K562 (cell line): ENCODE results near the gene BCL11A. TPM values are rescaled to one million over a fixed set of nuclear protein-coding genes. Genes with fewer than 3 reads are reported as not detected.

Experiments used
- ATAC-seq: fragments of 200-7000 bp; cut with Tn5 transposase; 3 replicates; pipeline ENCODE4 v1.9.1; 2020; ENCODE audit warnings: moderate library complexity
- BruUV-seq: library from RNA; stranded (reverse); fragments of 400-500 nt; replicated peaks from 2 replicates; lab custom pipeline; 2021; lab: Mats Ljungman, UMichigan
- CTCF ChIA-PET: fragments of 300-600 bp; formaldehyde crosslinking; extraction: SDS; loops from one replicate; lab custom pipeline; 2021; ENCODE audit warnings: low intra/inter-chr PET ratio; lab: Yijun Ruan, JAX
- POLR2A ChIA-PET: fragments of 300-600, 350-650 bp; sonication (Branson Sonifier 250); formaldehyde crosslinking; extraction: SDS; loops from one replicate; lab custom pipeline; 2021; ENCODE audit warnings: antibody characterized with exemption, inconsistent platforms; lab: Yijun Ruan, JAX
- DNase-seq, 4 experiments: peaks; one replicate each; pipeline versions ENCODE4 v3.0.0 to v3.0.0-alpha.2; 2011 to 2018; ENCODE audit warnings: low spot score in 3 of 4, mixed read lengths in 3 of 4; ENCODE audit errors: extremely low read depth in 1 of 4
- FAIRE-seq: peaks from 2 replicates; lab custom pipeline; 2011; peaks lifted over from hg19 to GRCh38; lab: Jason Lieb, UNC
- H2AFZ ChIP-seq: 2 replicates; pipeline ENCODE4 v1.6.0; 2011; ENCODE audit warnings: low read depth, low read length, control low read depth, inconsistent platforms
- H3K27ac ChIP-seq: fragments of 200-600 bp; 3 replicates; pipeline ENCODE4 v1.8.0; 2011; ENCODE audit warnings: low read depth, mild to moderate bottlenecking, control low read depth, inconsistent platforms, low read length, moderate library complexity, mixed read lengths; ENCODE audit errors: extremely low read depth
- H3K27me3 ChIP-seq, 2 experiments: fragments of 300-600 bp in 1 of 2; 2 replicates in 1 of 2; 3 replicates in 1 of 2; pipeline versions ENCODE4 v1.6.0 to v1.8.0; 2011; ENCODE audit warnings: inconsistent platforms in 2 of 2, low read length in 2 of 2, mild to moderate bottlenecking in 1 of 2, mixed read lengths in 1 of 2, moderate library complexity in 1 of 2; ENCODE audit not compliant: control insufficient read depth in 2 of 2, insufficient read depth in 2 of 2
- H3K36me3 ChIP-seq: fragments of 300-600 bp; 3 replicates; pipeline ENCODE4 v1.8.0; 2011; ENCODE audit warnings: mild to moderate bottlenecking, low read length, inconsistent platforms; ENCODE audit not compliant: control insufficient read depth, insufficient read depth
- H3K4me1 ChIP-seq, 2 experiments: fragments of 200-600 bp in 1 of 2; replicated peaks in 1 of 2; 2 replicates in 1 of 2; 3 replicates in 1 of 2; pipeline versions ENCODE4 v1.5.1 to v1.8.0; 2011; ENCODE audit warnings: inconsistent platforms in 2 of 2, low read length in 2 of 2, mild to moderate bottlenecking in 1 of 2, mixed read lengths in 1 of 2, moderate library complexity in 1 of 2; ENCODE audit not compliant: control insufficient read depth in 2 of 2, insufficient read depth in 2 of 2
- H3K4me2 ChIP-seq: 2 replicates; pipeline ENCODE4 v1.6.1; 2011; ENCODE audit warnings: low read length, control low read depth, inconsistent platforms, mixed read lengths; ENCODE audit not compliant: insufficient read depth
- H3K4me3 ChIP-seq: fragments of 200-600 bp; sonication (generic), shearing (Covaris generic); 2 replicates; pipeline ENCODE4 v1.5.1; 2016; ENCODE audit warnings: control low read depth, inconsistent platforms
- H3K79me2 ChIP-seq: fragments of 200-600 bp; 3 replicates; pipeline ENCODE4 v1.8.0; 2011; ENCODE audit warnings: low read length, inconsistent platforms; ENCODE audit not compliant: control insufficient read depth, insufficient read depth
- H3K9ac ChIP-seq, 2 experiments: 2 replicates each; pipeline versions ENCODE4 v1.6.0 to v1.6.1; 2011; ENCODE audit warnings: low read depth in 2 of 2, low read length in 2 of 2, control low read depth in 1 of 2, inconsistent platforms in 1 of 2, mild to moderate bottlenecking in 1 of 2, mixed read lengths in 1 of 2; ENCODE audit not compliant: insufficient read depth in 1 of 2
- H3K9me1 ChIP-seq: one replicate; pipeline ENCODE4 v1.6.0; 2011; ENCODE audit warnings: inconsistent platforms, mild to moderate bottlenecking, low read length, moderate library complexity; ENCODE audit not compliant: control insufficient read depth, insufficient read depth
- H3K9me3 ChIP-seq: replicated peaks from 2 replicates; pipeline ENCODE4 v1.5.1; 2011; ENCODE audit warnings: low read depth, low read length, inconsistent platforms; ENCODE audit not compliant: control insufficient read depth, insufficient read depth
- H4K20me1 ChIP-seq: replicated peaks from 2 replicates; pipeline ENCODE4 v1.6.1; 2011; ENCODE audit warnings: low read length, inconsistent platforms, mixed read lengths; ENCODE audit not compliant: control insufficient read depth, insufficient read depth
- AFF4 ChIP-seq: sonication (generic); formaldehyde crosslinking; IDR thresholded peaks from 2 replicates; pipeline ENCODE4 v1.8.0; 2023; ENCODE audit warnings: mild to moderate bottlenecking, missing genetic modification reagents
- CLOCK ChIP-seq: fragments of 250-450 bp; sonication (Bioruptor Pico); IDR thresholded peaks from 2 replicates; pipeline ENCODE4 v1.4.0; 2020; ENCODE audit warnings: mild to moderate bottlenecking, moderate library complexity, borderline replicate concordance
- MAZ ChIP-seq, 2 experiments: fragments of 450-650 bp in 1 of 2; sonication (generic) in 1 of 2; formaldehyde crosslinking; IDR thresholded peaks in 1 of 2; conservative IDR thresholded peaks in 1 of 2; 2 replicates each; pipeline versions ENCODE4 v1.4.0 to v1.5.0; 2020; ENCODE audit warnings: mild to moderate bottlenecking in 1 of 2, missing genetic modification reagents in 1 of 2
- POLR2G ChIP-seq: fragments of 200-400 bp; formaldehyde crosslinking; IDR thresholded peaks from 2 replicates; pipeline ENCODE4 v1.6.1; 2017; ENCODE audit warnings: low read depth, mild to moderate bottlenecking, antibody characterized with exemption, low read length, moderate library complexity
- PTBP1 ChIP-seq: fragments of 200-400 bp; formaldehyde crosslinking; IDR thresholded peaks from 2 replicates; pipeline ENCODE4 v1.6.1; 2017; ENCODE audit warnings: low read depth, low read length
- PYGO2 ChIP-seq: fragments of 450-650 bp; IDR thresholded peaks from 2 replicates; pipeline ENCODE4 v1.6.1; 2016; ENCODE audit warnings: mild to moderate bottlenecking, missing genetic modification characterization, moderate library complexity, missing compliant biosample characterization
- RBM34 ChIP-seq: fragments of 200-400 bp; formaldehyde crosslinking; IDR thresholded peaks from 2 replicates; pipeline ENCODE4 v1.6.1; 2018; ENCODE audit warnings: low read length, borderline replicate concordance; ENCODE audit not compliant: insufficient read depth
- SMARCE1 ChIP-seq: fragments of 450-650 bp; IDR thresholded peaks from 2 replicates; pipeline ENCODE4 v1.7.1; 2016; ENCODE audit warnings: mild to moderate bottlenecking
- ZBTB1 ChIP-seq: sonication (generic); formaldehyde crosslinking; IDR thresholded peaks from 2 replicates; pipeline ENCODE4 v1.8.1; 2023; ENCODE audit warnings: missing genetic modification reagents, low read depth, mild to moderate bottlenecking, borderline replicate concordance
- ZNF134 ChIP-seq: fragments of 250-450 bp; sonication (Bioruptor Pico); conservative IDR thresholded peaks from 2 replicates; pipeline ENCODE4 v1.4.0; 2020
- ZNF436 ChIP-seq: fragments of 250-450, 450-650 bp; sonication (Bioruptor Pico); formaldehyde crosslinking; IDR thresholded peaks from 2 replicates; pipeline ENCODE4 v1.7.0; 2020; ENCODE audit warnings: mild to moderate bottlenecking
- ZNF445 ChIP-seq: fragments of 250-450 bp; sonication (Bioruptor Pico); IDR thresholded peaks from 2 replicates; pipeline ENCODE4 v1.4.0; 2020; ENCODE audit warnings: low read depth, mild to moderate bottlenecking, moderate library complexity
- ZNF695 ChIP-seq: fragments of 450-650 bp; formaldehyde crosslinking; IDR thresholded peaks from 2 replicates; pipeline ENCODE4 v1.4.0; 2020; ENCODE audit warnings: mild to moderate bottlenecking, moderate library complexity
- WGBS: fragments of 100-300 bp; shearing (Covaris generic); methylation state at CpG from one replicate; pipeline ENCODE4 v1.1.6; 2016; ENCODE audit warnings: low coverage, mixed read lengths; ENCODE audit not compliant: insufficient coverage; ENCODE audit errors: missing lambda C conversion rate; 5-methylcytosine and 5-hydroxymethylcytosine counted together
- in situ Hi-C: fragments of 300-500 bp; cut with MboI; formaldehyde crosslinking; loops from 4 replicates; pipeline ENCODE4 v1.15.0; 2018; ENCODE audit warnings: inconsistent platforms, mixed read lengths
- intact Hi-C: fragments of 100-400 bp; cut with micrococcal nuclease; formaldehyde crosslinking; loops from 2 replicates; pipeline ENCODE4 v1.14.2; 2022
- polyA plus RNA-seq, 8 experiments: library from polyadenylated mRNA; depleted of rRNA in 4 of 8; stranded (reverse) in 5 of 8; unstranded in 3 of 8; fragments of >200 nt; fragmentation: Nextera tagmentation in 2 of 8; fragmentation: Illumina TruSeq in 1 of 8; extraction: Ambion mirVana in 2 of 8; extraction: Trizol in 1 of 8; gene quantifications; 2 replicates each; pipeline versions ENCODE4 v1.2.1 to v1.2.3, GENCODE V29; 2011 to 2014; ENCODE audit warnings: inconsistent platforms in 1 of 8, missing spikeins in 1 of 8
- total RNA-seq, 7 experiments: library from RNA; depleted of rRNA in 6 of 7; stranded (reverse); fragments of >200 nt in 6 of 7; fragmentation: Illumina TruSeq in 2 of 7; extraction: Trizol in 2 of 7; gene quantifications; 2 replicates each; pipeline versions ENCODE4 v1.2.1 to v1.2.3, GENCODE V29; 2011 to 2021; ENCODE audit warnings: low replicate concordance in 1 of 7

Gene BCL11A
- total and polyA plus RNA-seq, 9 of the 15 experiments (the other 6 are each of a cell fraction or from before 2014, with no cell fraction given): 0.13 TPM; not detected in 8

DNA sequence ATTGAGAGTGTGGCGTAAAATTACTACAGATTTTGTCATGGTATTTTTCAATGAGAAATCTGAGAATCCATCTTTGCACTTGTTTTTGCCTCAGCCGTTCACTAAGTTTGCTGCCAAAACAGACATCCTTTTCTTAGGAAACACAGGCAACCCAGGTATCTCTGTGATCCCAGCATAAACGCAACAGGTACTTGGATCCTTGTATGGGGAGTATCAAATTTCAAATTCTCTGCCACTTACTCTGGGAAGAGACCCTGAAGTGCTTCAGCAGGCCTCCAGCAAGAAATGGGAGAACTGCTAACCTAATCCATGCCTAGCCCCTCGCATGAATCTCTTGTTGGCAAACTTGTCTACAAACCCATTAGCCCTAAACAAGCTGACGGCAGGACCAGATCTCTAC, 83.1 kb downstream of the BCL11A start:
- no peak for DNase-seq
- no peak for FAIRE-seq
- POLR2A ChIA-PET: no interaction called here

More for the DNA sequence above, 83.1 kb downstream of the BCL11A start:
- BruUV-seq: no TSS peak
- no peaks in the 10 kb centered on the region for H3K9me1 ChIP-seq
- in situ Hi-C loops (no loop called here), intact Hi-C loops (no loop called here)
- no peaks in the 10 kb centered on the region for H3K79me2 ChIP-seq
- H4K20me1 ChIP-seq: no peaks in the 10 kb centered on the region
- H3K27me3 ChIP-seq: peaks cover 0 to 4% of the 10 kb centered on the region in 2 experiments; a peak in 1 of 5 replicates
- H3K4me3 ChIP-seq: no peak overlapping the region
- H3K27ac ChIP-seq: no peak overlapping the region
- no peaks in the 10 kb centered on the region for H3K4me1 ChIP-seq
- TF ChIP-seq AFF4 (CRISPR knock-in tag) (no peak), POLR2G (no peak), ZNF445 (CRISPR knock-in tag) (no peak), ZBTB1 (CRISPR knock-in tag) (no peak), ZNF695 (CRISPR knock-in tag) (no peak), PYGO2 (tag) (no peak), CLOCK (CRISPR knock-in tag) (no peak), PTBP1 (no peak), ZNF436 (CRISPR knock-in tag) (no peak), MAZ (CRISPR knock-in tag; conservative IDR thresholded peaks at IDR 0.05 in 1 of 2, IDR thresholded peaks at IDR 0.05 in 1 of 2) (no peak), ZNF134 (CRISPR knock-in tag) (no peak), SMARCE1 (no peak), RBM34 (no peak)
- no peak overlapping the region for H3K9ac ChIP-seq
- 0% methylated on average over 5 of the region's 5 CpGs for WGBS
- CTCF ChIA-PET: no interaction called here
- H3K4me2 ChIP-seq: no peak overlapping the region
- no peak for ATAC-seq
- H3K36me3 ChIP-seq: no peaks in the 10 kb centered on the region
- no peaks in the 10 kb centered on the region for H3K9me3 ChIP-seq
- no peak overlapping the region for H2AFZ ChIP-seq
